Ascending aorta (tissue), 2 donors: ENCODE data around the gene SLC7A9. TPM values are rescaled to one million over a fixed set of nuclear protein-coding genes. Genes with fewer than 3 reads are reported as not detected.

Experiments used
- DNase-seq, 2 donors: peaks; one replicate each; pipeline ENCODE4 v3.0.0-alpha.2; 2019; ENCODE audit warnings: low spot score in 2 of 2
- H3K27ac ChIP-seq, 2 donors: fragments of 200-600 bp; sonication (generic); one replicate each; pipeline ENCODE4 v1.5.1; 2016 to 2017; ENCODE audit warnings: mild to moderate bottlenecking in 1 of 2
- H3K27me3 ChIP-seq: fragments of 200-600 bp; sonication (generic); one replicate; pipeline ENCODE4 v1.5.1; 2017
- H3K36me3 ChIP-seq, 2 donors: fragments of 200-600 bp; sonication (generic); one replicate each; pipeline ENCODE4 v1.5.1; 2016
- H3K4me1 ChIP-seq, 2 donors: fragments of 200-600 bp; sonication (generic); one replicate each; pipeline ENCODE4 v1.5.1; 2016 to 2017; ENCODE audit warnings: mild to moderate bottlenecking in 1 of 2
- H3K4me3 ChIP-seq, 2 donors: fragments of 200-600 bp; sonication (generic); one replicate each; pipeline ENCODE4 v1.5.1; 2016 to 2017; ENCODE audit warnings: mild to moderate bottlenecking in 1 of 2
- H3K9me3 ChIP-seq, 2 donors: fragments of 200-600 bp; sonication (generic); one replicate each; pipeline ENCODE4 v1.5.1; 2016
- CTCF ChIP-seq, 3 experiments: fragments of 200-600 bp in 2 of 3; fragments of 450-650 bp in 1 of 3; sonication (generic) in 2 of 3; IDR thresholded peaks; one replicate each; pipeline ENCODE4 v1.5.1; 2016 to 2019; ENCODE audit warnings: antibody characterized with exemption in 3 of 3, mild to moderate bottlenecking in 1 of 3, moderate library complexity in 1 of 3
- intact Hi-C: fragments of 100-400 bp; cut with DNase I; formaldehyde crosslinking; loops from one replicate; pipeline ENCODE4 v1.15.1; 2023
- total RNA-seq: library from RNA; depleted of rRNA; stranded (reverse); fragments of >200 nt; gene quantifications from one replicate; pipeline ENCODE4 v1.1.0, GENCODE V29; 2016

Gene SLC7A9
- total RNA-seq, 1 donor from 2014 or later, result not detected

GRCh38 chr19:32831611-32832010 lies 38.0 kb downstream of the SLC7A9 start:
- H3K27ac ChIP-seq, result no peak overlapping the region
- H3K4me3 ChIP-seq, result no peak overlapping the region
- no peaks in the 10 kb centered on the region for H3K9me3 ChIP-seq
- TF ChIP-seq CTCF (IDR thresholded peaks at IDR 0.05), result no peak
- H3K27me3 ChIP-seq, result no peaks in the 10 kb centered on the region
- no peaks in the 10 kb centered on the region for H3K4me1 ChIP-seq
- intact Hi-C loops, result no loop called here
- DNase-seq, result no peak
- peaks cover 0 to 16% of the 10 kb centered on the region in 2 donors for H3K36me3 ChIP-seq

GRCh38 chr19:32830231-32831014 lies 39.1 kb downstream of the SLC7A9 start:
- no peak overlapping the region for H3K4me3 ChIP-seq
- H3K27me3 ChIP-seq, result no peaks in the 10 kb centered on the region
- H3K27ac ChIP-seq, result no peak overlapping the region
- no peaks in the 10 kb centered on the region for H3K9me3 ChIP-seq
- no peak for DNase-seq
- H3K4me1 ChIP-seq, result no peaks in the 10 kb centered on the region
- intact Hi-C loops, result no loop called here
- peaks cover 0 to 16% of the 10 kb centered on the region in 2 donors for H3K36me3 ChIP-seq
- TF ChIP-seq CTCF (IDR thresholded peaks at IDR 0.05), result no peak

- no peaks in the 10 kb centered on the region for H3K4me1 ChIP-seq
- intact Hi-C loops, result no loop called here
- no peak for DNase-seq
- no peak for TF ChIP-seq CTCF (IDR thresholded peaks at IDR 0.05)
- H3K9me3 ChIP-seq, result no peaks in the 10 kb centered on the region
- H3K27me3 ChIP-seq, result no peaks in the 10 kb centered on the region
- no peak overlapping the region for H3K4me3 ChIP-seq
- no peak overlapping the region for H3K27ac ChIP-seq
- peaks cover 0 to 16% of the 10 kb centered on the region in 2 donors for H3K36me3 ChIP-seq
These were observed 40.1 kb downstream of the SLC7A9 start for GRCh38 chr19:32829345-32829896.

- Histone ChIP-seq H3K27ac (no peak overlapping the region), H3K4me1 (no peaks in the 10 kb centered on the region), H3K9me3 (no peaks in the 10 kb centered on the region), H3K27me3 (no peaks in the 10 kb centered on the region), H3K4me3 (no peak overlapping the region), H3K36me3 (peaks cover 0 to 16% of the 10 kb centered on the region in 2 donors)
- DNase-seq, result no peak
- intact Hi-C loops, result no loop called here
- no peak for TF ChIP-seq CTCF (IDR thresholded peaks at IDR 0.05)
These were observed 40.8 kb downstream of the SLC7A9 start for GRCh38 chr19:32828643-32829344.

GRCh38 chr19:32828139-32828538 lies 41.4 kb downstream of the SLC7A9 start:
- H3K4me1 ChIP-seq, result no peaks in the 10 kb centered on the region
- no peaks in the 10 kb centered on the region for H3K9me3 ChIP-seq
- peaks cover 0 to 16% of the 10 kb centered on the region in 2 donors for H3K36me3 ChIP-seq
- H3K4me3 ChIP-seq, result no peak overlapping the region
- no peak for DNase-seq
- TF ChIP-seq CTCF (IDR thresholded peaks at IDR 0.05), result no peak
- no peaks in the 10 kb centered on the region for H3K27me3 ChIP-seq
- intact Hi-C loops, result no loop called here
- H3K27ac ChIP-seq, result no peak overlapping the region
